Measurements from ENCODE around the gene ETV7. TPM values are rescaled to one million over a fixed set of nuclear protein-coding genes. Genes with fewer than 3 reads are reported as not detected.

ETV7 gene
- total and polyA plus RNA-seq, 2 experiments from 2014 or later: 0.47 to 1.2 TPM

- TF ChIP-seq REST (IDR thresholded peaks at IDR 0.05; ENCODE audit: unreplicated experiment) (no peak), CTCF (conservative IDR thresholded peaks at IDR 0.05; ENCODE audit: low read depth in 2 of 2) (no peak), POLR2AphosphoS5 (IDR thresholded peaks at IDR 0.05; ENCODE audit: low read depth) (no peak), ZNF331 (CRISPR knock-in tag; IDR thresholded peaks at IDR 0.05; ENCODE audit: low read depth) (no peak), STAT1 (IDR thresholded peaks at IDR 0.05; ENCODE audit: unreplicated experiment) (no peak), NANOG (IDR thresholded peaks at IDR 0.05; ENCODE audit: borderline replicate concordance) (no peak), EZH2phosphoT487 (IDR thresholded peaks at IDR 0.05; ENCODE audit: unreplicated experiment) (no peak), EZH2 (IDR thresholded peaks at IDR 0.05; ENCODE audit: low read depth, unreplicated experiment) (no peak)
Measured at GRCh38 chr6:36327226-36327918, 60.1 kb downstream of the ETV7 start (continued).

- ATAC-seq (no peak), DNase-seq (ENCODE audit: low spot score) (no peak)
- Histone ChIP-seq H2AFZ (no peak overlapping the region), H3F3A (replicated peaks; ENCODE audit: low read depth) (no peaks in the 10 kb centered on the region), H3K79me2 (replicated peaks; ENCODE audit: insufficient read depth) (no peaks in the 10 kb centered on the region), H3K27me3 (ENCODE audit: insufficient read depth) (no peaks in the 10 kb centered on the region), H3K4me3 (no peak overlapping the region), H3K4me2 (no peak overlapping the region), H3K27ac (ENCODE audit: low read depth) (no peak overlapping the region), H3K9me2 (ENCODE audit: insufficient read depth) (no peaks in the 10 kb centered on the region), H3K36me3 (ENCODE audit: insufficient read depth) (no peaks in the 10 kb centered on the region), H4K20me1 (replicated peaks; ENCODE audit: insufficient read depth) (no peaks in the 10 kb centered on the region), H3K4me1 (ENCODE audit: insufficient read depth) (no peaks in the 10 kb centered on the region; the same call in 1 of the 2 replicates)
- H3K36me3 Mint-ChIP-seq (ENCODE audit: low read depth): no peaks in the 10 kb centered on the region
- no peaks in the 10 kb centered on the region for H3K9me3 Mint-ChIP-seq
- peaks cover 18% of the 10 kb centered on the region for H3K27me3 Mint-ChIP-seq (ENCODE audit: insufficient read depth, low read depth, poor library complexity)
- H3K27ac Mint-ChIP-seq: no peak overlapping the region
- peaks cover 26% of the 10 kb centered on the region for H3K4me1 Mint-ChIP-seq
- H3K4me3 Mint-ChIP-seq: no peak overlapping the region
- TF ChIP-seq NANOG (IDR thresholded peaks at IDR 0.05; ENCODE audit: borderline replicate concordance) (no peak), CREB1 (CRISPR knock-in tag; IDR thresholded peaks at IDR 0.05; ENCODE audit: low read depth) (no peak), ZNF331 (CRISPR knock-in tag; IDR thresholded peaks at IDR 0.05; ENCODE audit: low read depth) (no peak), ETS1 (IDR thresholded peaks at IDR 0.05) (no peak), EZH2phosphoT487 (IDR thresholded peaks at IDR 0.05; ENCODE audit: unreplicated experiment) (no peak), ZNF114 (CRISPR knock-in tag; IDR thresholded peaks at IDR 0.05) (no peak), CTCF (conservative IDR thresholded peaks at IDR 0.05; ENCODE audit: low read depth in 2 of 2) (no peak)
Measured at GRCh38 chr6:36326356-36326995, 61.0 kb downstream of the ETV7 start.
